Prostate gland (tissue), 2 donors: ENCODE data around the gene ACSM4. TPM values are rescaled to one million over a fixed set of nuclear protein-coding genes. Genes with fewer than 3 reads are reported as not detected.

Experiments
- DNase-seq: peaks from one replicate; pipeline ENCODE4 v3.0.0-alpha.2; 2019; ENCODE audit warnings: low spot score
- H3K27ac ChIP-seq, 2 donors: fragments of 200-600 bp; sonication (generic); 2 replicates each; pipeline ENCODE4 v1.5.1; 2017 to 2019
- H3K27me3 ChIP-seq: fragments of 200-600 bp; sonication (generic); replicated peaks from 2 replicates; pipeline ENCODE4 v1.5.1; 2019; ENCODE audit not compliant: insufficient read depth
- H3K36me3 ChIP-seq, 2 donors: fragments of 200-600 bp; sonication (generic); 1 replicate in 1 of 2; 2 replicates in 1 of 2; pipeline versions ENCODE4 v1.5.1 to v1.8.1; 2017 to 2019
- H3K4me1 ChIP-seq: fragments of 200-600 bp; sonication (generic); replicated peaks from 2 replicates; pipeline ENCODE4 v1.5.1; 2019
- H3K4me3 ChIP-seq, 2 donors: fragments of 200-600 bp; sonication (generic); 2 replicates each; pipeline ENCODE4 v1.5.1; 2017 to 2019
- H3K9me3 ChIP-seq: fragments of 200-600 bp; sonication (generic); 2 replicates; pipeline ENCODE4 v1.5.1; 2017
- CTCF ChIP-seq, 4 experiments: fragments of 200-600 bp in 2 of 4; fragments of 450-650 bp in 2 of 4; sonication (generic) in 2 of 4; IDR thresholded peaks; 1 replicate in 3 of 4; 2 replicates in 1 of 4; pipeline ENCODE4 v1.5.1; 2016 to 2019; ENCODE audit warnings: antibody characterized with exemption in 4 of 4, mild to moderate bottlenecking in 2 of 4, moderate library complexity in 2 of 4
- POLR2A ChIP-seq: fragments of 450-650 bp; IDR thresholded peaks from one replicate; pipeline ENCODE4 v1.6.1; 2016; ENCODE audit warnings: antibody characterized with exemption, mild to moderate bottlenecking
- POLR2AphosphoS5 ChIP-seq: sonication (generic); formaldehyde crosslinking; IDR thresholded peaks from one replicate; pipeline ENCODE4 v1.6.1; 2017; ENCODE audit warnings: antibody characterized with exemption
- WGBS: methylation state at CpG from one replicate; pipeline ENCODE4 v1.1.5; 2018; 5-methylcytosine and 5-hydroxymethylcytosine counted together
- intact Hi-C: fragments of 100-400 bp; cut with DNase I; formaldehyde crosslinking; loops from one replicate; pipeline ENCODE4 v1.14.2; 2022
- total RNA-seq, 2 donors: library from RNA; depleted of rRNA; stranded (reverse); fragments of >200 nt; gene quantifications; one replicate each; pipeline ENCODE4 v1.1.0, GENCODE V29; 2016

Gene ACSM4
- total RNA-seq, 2 donors from 2014 or later = 0.91 TPM; not detected in 1

- TF ChIP-seq CTCF (IDR thresholded peaks at IDR 0.05) (no peak), POLR2AphosphoS5 (no peak), POLR2A (no peak)
- Histone ChIP-seq H3K9me3 (no peaks in the 10 kb centered on the region), H3K4me1 (no peaks in the 10 kb centered on the region), H3K36me3 (no peaks in the 10 kb centered on the region), H3K4me3 (no peak overlapping the region), H3K27me3 (no peaks in the 10 kb centered on the region), H3K27ac (no peak overlapping the region)
- 70% methylated on average over 1 of the region's 1 CpG for WGBS
- DNase-seq = no peak
- intact Hi-C loops = no loop called here
Measured at GRCh38 chr12:7376196-7376595, 72.3 kb downstream of the ACSM4 start.

Other genes with a start within 250 kb of the ACSM4 start
- 100 to 1,000 TPM in 1 of 2 donors, 10 to 100 TPM in 1; 52.7 to 176 TPM for gene C1S, start 243.4 kb upstream of the ACSM4 start, total RNA-seq
- 100 to 1,000 TPM; 104 to 261 TPM for gene C1R, start 211.6 kb upstream of the ACSM4 start, total RNA-seq
- gene C1RL, start 194.9 kb upstream of the ACSM4 start, total RNA-seq = 10 to 100 TPM; 48.2 to 86.2 TPM
- 1 to 10 TPM; 2.4 to 3.5 TPM for gene RBP5, start 175.2 kb upstream of the ACSM4 start, total RNA-seq
- 10 to 100 TPM in 1 of 2 donors, 1 to 10 TPM in 1; 7.7 to 45.7 TPM for gene CLSTN3, start 173.7 kb upstream of the ACSM4 start, total RNA-seq
- gene PEX5, start 114.4 kb upstream of the ACSM4 start, total RNA-seq = 10 to 100 TPM; 26.2 to 78.6 TPM
- gene CD163L1, start 140.1 kb downstream of the ACSM4 start, total RNA-seq = 1 to 10 TPM in 1 of 2 donors, not detected in 1; 8.2 TPM
- gene CD163, start 199.7 kb downstream of the ACSM4 start, total RNA-seq = 10 to 100 TPM; 10.6 to 65.0 TPM